GM23338 (cell line): ENCODE data around the gene TENT4B. TPM values are rescaled to one million over a fixed set of nuclear protein-coding genes. Genes with fewer than 3 reads are reported as not detected.

Source experiments
- ATAC-seq: fragments of 200-7000 bp; cut with Tn5 transposase; 3 replicates; pipeline ENCODE4 v1.9.1; 2020
- DNase-seq: peaks from one replicate; pipeline ENCODE4 v3.0.0-alpha.2; 2015; ENCODE audit warnings: low spot score
- H2AFZ ChIP-seq: fragments of 200-600 bp; sonication (generic); 2 replicates; pipeline ENCODE4 v1.8.0; 2016; ENCODE audit warnings: antibody characterized with exemption, mild to moderate bottlenecking, moderate library complexity
- H3F3A ChIP-seq: fragments of 200-600 bp; sonication (generic); replicated peaks from 2 replicates; pipeline ENCODE4 v1.8.0; 2017; ENCODE audit warnings: antibody characterized with exemption, mixed run types, low read depth
- H3K27ac ChIP-seq: fragments of 200-600 bp; sonication (generic); 2 replicates; pipeline ENCODE4 v1.6.1; 2016; ENCODE audit warnings: low read depth
- H3K27me3 ChIP-seq: fragments of 200-600 bp; sonication (generic); 2 replicates; pipeline ENCODE4 v1.8.0; 2016; ENCODE audit warnings: mild to moderate bottlenecking, mixed run types, moderate library complexity; ENCODE audit not compliant: insufficient read depth
- H3K36me3 ChIP-seq: fragments of 200-600 bp; sonication (generic); 2 replicates; pipeline ENCODE4 v1.8.0; 2016; ENCODE audit warnings: mild to moderate bottlenecking; ENCODE audit not compliant: insufficient read depth
- H3K4me1 ChIP-seq: fragments of 200-600 bp; sonication (generic); 2 replicates; pipeline ENCODE4 v1.8.0; 2016; ENCODE audit warnings: mild to moderate bottlenecking, moderate library complexity; ENCODE audit not compliant: insufficient read depth
- H3K4me2 ChIP-seq: fragments of 200-600 bp; sonication (generic); 2 replicates; pipeline ENCODE4 v1.7.1; 2017; ENCODE audit warnings: mixed run types
- H3K4me3 ChIP-seq: fragments of 200-600 bp; sonication (generic); 2 replicates; pipeline ENCODE4 v1.6.1; 2016; ENCODE audit warnings: mixed run types
- H3K79me2 ChIP-seq: fragments of 200-600 bp; sonication (generic); replicated peaks from 2 replicates; pipeline ENCODE4 v1.8.0; 2017; ENCODE audit warnings: mild to moderate bottlenecking; ENCODE audit not compliant: insufficient read depth
- H3K9me2 ChIP-seq: fragments of 200-600 bp; sonication (generic); 2 replicates; pipeline ENCODE4 v1.8.0; 2017; ENCODE audit not compliant: insufficient read depth
- H4K20me1 ChIP-seq: fragments of 200-600 bp; sonication (generic); replicated peaks from 2 replicates; pipeline ENCODE4 v1.8.0; 2017; ENCODE audit warnings: mild to moderate bottlenecking; ENCODE audit not compliant: insufficient read depth
- H3K27ac Mint-ChIP-seq: 2 replicates; pipeline ENCODE4 v1.8.0; 2020; ENCODE audit warnings: inconsistent platforms, mild to moderate bottlenecking, moderate library complexity, mixed read lengths
- H3K27me3 Mint-ChIP-seq: 3 replicates; pipeline ENCODE4 v1.8.0; 2022; ENCODE audit warnings: low read depth, mild to moderate bottlenecking, moderate library complexity, mixed read lengths, inconsistent platforms; ENCODE audit not compliant: insufficient read depth, poor library complexity
- H3K36me3 Mint-ChIP-seq: 3 replicates; pipeline ENCODE4 v1.8.0; 2021; ENCODE audit warnings: low read depth, mild to moderate bottlenecking, inconsistent platforms, moderate library complexity, mixed read lengths
- H3K4me1 Mint-ChIP-seq: 3 replicates; pipeline ENCODE4 v1.8.0; 2020; ENCODE audit warnings: mild to moderate bottlenecking, inconsistent platforms, mixed read lengths
- H3K4me3 Mint-ChIP-seq: 3 replicates; pipeline ENCODE4 v1.8.0; 2021; ENCODE audit warnings: moderate library complexity, mild to moderate bottlenecking, inconsistent platforms, mixed read lengths
- H3K9me3 Mint-ChIP-seq: 3 replicates; pipeline ENCODE4 v1.8.0; 2020; ENCODE audit warnings: moderate library complexity, mild to moderate bottlenecking, inconsistent platforms, mixed read lengths
- CREB1 ChIP-seq: fragments of 250-450 bp; sonication (Bioruptor Pico); IDR thresholded peaks from 2 replicates; pipeline ENCODE4 v1.5.0; 2020; ENCODE audit warnings: low read depth, mild to moderate bottlenecking, moderate library complexity
- EZH2 ChIP-seq: fragments of 200-600 bp; sonication (generic); IDR thresholded peaks from one replicate; pipeline ENCODE4 v1.8.0; 2017; ENCODE audit warnings: antibody characterized with exemption, mild to moderate bottlenecking, low read depth; ENCODE audit not compliant: unreplicated experiment
- EZH2phosphoT487 ChIP-seq: fragments of 200-600 bp; sonication (generic); IDR thresholded peaks from one replicate; pipeline ENCODE4 v1.8.1; 2018; ENCODE audit warnings: antibody characterized with exemption; ENCODE audit not compliant: unreplicated experiment
- JUNB ChIP-seq: IDR thresholded peaks from one replicate; pipeline ENCODE4 v1.6.1; 2016; ENCODE audit warnings: antibody characterized with exemption; ENCODE audit not compliant: unreplicated experiment
- NANOG ChIP-seq: IDR thresholded peaks from 2 replicates; pipeline ENCODE4 v1.6.1; 2016; ENCODE audit warnings: antibody characterized with exemption, borderline replicate concordance
- POLR2AphosphoS5 ChIP-seq: IDR thresholded peaks from 2 replicates; pipeline ENCODE4 v1.6.1; 2016; ENCODE audit warnings: antibody characterized with exemption, low read depth
- STAT1 ChIP-seq: IDR thresholded peaks from one replicate; pipeline ENCODE4 v1.6.1; 2016; ENCODE audit warnings: antibody characterized with exemption; ENCODE audit not compliant: unreplicated experiment
- ZNF114 ChIP-seq: fragments of 250-450 bp; sonication (Bioruptor Pico); IDR thresholded peaks from 2 replicates; pipeline ENCODE4 v1.5.0; 2020; ENCODE audit warnings: mild to moderate bottlenecking, moderate library complexity
- ZNF331 ChIP-seq: fragments of 250-450 bp; sonication (Bioruptor Pico); IDR thresholded peaks from 2 replicates; pipeline ENCODE4 v1.5.0; 2020; ENCODE audit warnings: low read depth, mild to moderate bottlenecking, moderate library complexity
- polyA plus RNA-seq: library from polyadenylated mRNA; unstranded; fragments of >200 nt; fragmentation: Nextera tagmentation; extraction: Ambion mirVana; gene quantifications from 2 replicates; pipeline ENCODE4 v1.2.1, GENCODE V29; 2016
- total RNA-seq: library from RNA; depleted of rRNA; stranded (reverse); fragments of >200 nt; shearing (Covaris generic); gene quantifications from 2 replicates; pipeline ENCODE4 v1.2.3, GENCODE V29; 2014
- TF ChIP-seq, protein P1 (sequence below): fragments of 250-450 bp; sonication (Bioruptor Pico); IDR thresholded peaks from 2 replicates; pipeline ENCODE4 v1.5.0; 2020; ENCODE audit warnings: mild to moderate bottlenecking, moderate library complexity
- TF ChIP-seq, protein P2 (sequence below): IDR thresholded peaks from 2 replicates; pipeline ENCODE4 v1.6.1; 2016; ENCODE audit warnings: antibody characterized with exemption
- TF ChIP-seq, protein P3 (sequence below): IDR thresholded peaks from one replicate; pipeline ENCODE4 v1.6.1; 2018; ENCODE audit warnings: antibody characterized with exemption; ENCODE audit not compliant: unreplicated experiment
- TF ChIP-seq, protein P4 (sequence below), 2 experiments: fragments of 200-600 bp in 1 of 2; sonication (generic) in 1 of 2; conservative IDR thresholded peaks; 2 replicates each; pipeline versions ENCODE4 v1.5.1 to v1.6.1; 2016 to 2017; ENCODE audit warnings: antibody characterized with exemption in 2 of 2, low read depth in 2 of 2, mild to moderate bottlenecking in 2 of 2, moderate library complexity in 1 of 2

The TENT4B gene
- total and polyA plus RNA-seq, 2 experiments from 2014 or later, result 17.6 to 21.3 TPM

DNA sequence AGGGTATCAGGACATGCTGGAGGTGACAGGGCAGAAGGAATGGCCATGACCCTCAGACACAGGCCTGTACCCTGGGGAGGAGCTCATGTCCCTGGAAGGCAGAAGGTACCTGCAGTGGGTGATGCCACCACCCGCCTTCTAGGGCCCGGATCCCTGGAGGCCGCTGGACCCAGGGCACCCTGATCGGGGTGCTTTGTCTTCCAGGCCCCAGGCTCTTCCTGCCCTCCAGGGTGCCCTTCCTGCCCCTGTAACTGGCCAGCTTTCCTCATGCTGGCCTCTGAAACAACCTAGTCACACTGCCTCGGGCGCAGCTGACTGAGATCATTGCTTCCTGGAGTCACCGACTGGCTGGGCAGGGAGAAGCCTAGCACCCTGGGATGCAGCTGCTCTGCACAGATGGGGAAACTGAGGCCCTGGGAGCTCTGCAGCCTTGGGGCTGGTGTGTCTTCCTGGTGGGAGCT lies 119.0 kb downstream of the TENT4B start:
- H3K36me3 Mint-ChIP-seq, result no peaks in the 10 kb centered on the region
- TF ChIP-seq JUNB (no peak), CREB1 (CRISPR knock-in tag) (no peak), STAT1 (no peak), POLR2AphosphoS5 (no peak), NANOG (no peak), EZH2 (no peak), EZH2phosphoT487 (no peak), ZNF331 (no peak), ZNF114 (CRISPR knock-in tag) (no peak)
- TF ChIP-seq, protein P1, sequence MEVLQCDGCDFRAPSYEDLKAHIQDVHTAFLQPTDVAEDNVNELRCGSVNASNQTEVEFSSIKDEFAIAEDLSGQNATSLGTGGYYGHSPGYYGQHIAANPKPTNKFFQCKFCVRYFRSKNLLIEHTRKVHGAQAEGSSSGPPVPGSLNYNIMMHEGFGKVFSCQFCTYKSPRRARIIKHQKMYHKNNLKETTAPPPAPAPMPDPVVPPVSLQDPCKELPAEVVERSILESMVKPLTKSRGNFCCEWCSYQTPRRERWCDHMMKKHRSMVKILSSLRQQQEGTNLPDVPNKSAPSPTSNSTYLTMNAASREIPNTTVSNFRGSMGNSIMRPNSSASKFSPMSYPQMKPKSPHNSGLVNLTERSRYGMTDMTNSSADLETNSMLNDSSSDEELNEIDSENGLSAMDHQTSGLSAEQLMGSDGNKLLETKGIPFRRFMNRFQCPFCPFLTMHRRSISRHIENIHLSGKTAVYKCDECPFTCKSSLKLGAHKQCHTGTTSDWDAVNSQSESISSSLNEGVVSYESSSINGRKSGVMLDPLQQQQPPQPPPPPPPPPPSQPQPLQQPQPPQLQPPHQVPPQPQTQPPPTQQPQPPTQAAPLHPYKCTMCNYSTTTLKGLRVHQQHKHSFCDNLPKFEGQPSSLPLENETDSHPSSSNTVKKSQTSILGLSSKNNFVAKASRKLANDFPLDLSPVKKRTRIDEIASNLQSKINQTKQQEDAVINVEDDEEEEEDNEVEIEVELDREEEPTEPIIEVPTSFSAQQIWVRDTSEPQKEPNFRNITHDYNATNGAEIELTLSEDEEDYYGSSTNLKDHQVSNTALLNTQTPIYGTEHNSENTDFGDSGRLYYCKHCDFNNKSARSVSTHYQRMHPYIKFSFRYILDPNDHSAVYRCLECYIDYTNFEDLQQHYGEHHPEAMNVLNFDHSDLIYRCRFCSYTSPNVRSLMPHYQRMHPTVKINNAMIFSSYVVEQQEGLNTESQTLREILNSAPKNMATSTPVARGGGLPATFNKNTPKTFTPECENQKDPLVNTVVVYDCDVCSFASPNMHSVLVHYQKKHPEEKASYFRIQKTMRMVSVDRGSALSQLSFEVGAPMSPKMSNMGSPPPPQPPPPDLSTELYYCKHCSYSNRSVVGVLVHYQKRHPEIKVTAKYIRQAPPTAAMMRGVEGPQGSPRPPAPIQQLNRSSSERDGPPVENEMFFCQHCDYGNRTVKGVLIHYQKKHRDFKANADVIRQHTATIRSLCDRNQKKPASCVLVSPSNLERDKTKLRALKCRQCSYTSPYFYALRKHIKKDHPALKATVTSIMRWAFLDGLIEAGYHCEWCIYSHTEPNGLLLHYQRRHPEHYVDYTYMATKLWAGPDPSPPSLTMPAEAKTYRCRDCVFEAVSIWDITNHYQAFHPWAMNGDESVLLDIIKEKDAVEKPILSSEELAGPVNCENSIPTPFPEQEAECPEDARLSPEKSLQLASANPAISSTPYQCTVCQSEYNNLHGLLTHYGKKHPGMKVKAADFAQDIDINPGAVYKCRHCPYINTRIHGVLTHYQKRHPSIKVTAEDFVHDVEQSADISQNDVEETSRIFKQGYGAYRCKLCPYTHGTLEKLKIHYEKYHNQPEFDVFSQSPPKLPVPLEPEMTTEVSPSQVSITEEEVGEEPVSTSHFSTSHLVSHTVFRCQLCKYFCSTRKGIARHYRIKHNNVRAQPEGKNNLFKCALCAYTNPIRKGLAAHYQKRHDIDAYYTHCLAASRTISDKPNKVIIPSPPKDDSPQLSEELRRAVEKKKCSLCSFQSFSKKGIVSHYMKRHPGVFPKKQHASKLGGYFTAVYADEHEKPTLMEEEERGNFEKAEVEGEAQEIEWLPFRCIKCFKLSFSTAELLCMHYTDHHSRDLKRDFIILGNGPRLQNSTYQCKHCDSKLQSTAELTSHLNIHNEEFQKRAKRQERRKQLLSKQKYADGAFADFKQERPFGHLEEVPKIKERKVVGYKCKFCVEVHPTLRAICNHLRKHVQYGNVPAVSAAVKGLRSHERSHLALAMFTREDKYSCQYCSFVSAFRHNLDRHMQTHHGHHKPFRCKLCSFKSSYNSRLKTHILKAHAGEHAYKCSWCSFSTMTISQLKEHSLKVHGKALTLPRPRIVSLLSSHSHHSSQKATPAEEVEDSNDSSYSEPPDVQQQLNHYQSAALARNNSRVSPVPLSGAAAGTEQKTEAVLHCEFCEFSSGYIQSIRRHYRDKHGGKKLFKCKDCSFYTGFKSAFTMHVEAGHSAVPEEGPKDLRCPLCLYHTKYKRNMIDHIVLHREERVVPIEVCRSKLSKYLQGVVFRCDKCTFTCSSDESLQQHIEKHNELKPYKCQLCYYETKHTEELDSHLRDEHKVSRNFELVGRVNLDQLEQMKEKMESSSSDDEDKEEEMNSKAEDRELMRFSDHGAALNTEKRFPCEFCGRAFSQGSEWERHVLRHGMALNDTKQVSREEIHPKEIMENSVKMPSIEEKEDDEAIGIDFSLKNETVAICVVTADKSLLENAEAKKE (CRISPR knock-in tag), result no peak
- TF ChIP-seq, protein P2, sequence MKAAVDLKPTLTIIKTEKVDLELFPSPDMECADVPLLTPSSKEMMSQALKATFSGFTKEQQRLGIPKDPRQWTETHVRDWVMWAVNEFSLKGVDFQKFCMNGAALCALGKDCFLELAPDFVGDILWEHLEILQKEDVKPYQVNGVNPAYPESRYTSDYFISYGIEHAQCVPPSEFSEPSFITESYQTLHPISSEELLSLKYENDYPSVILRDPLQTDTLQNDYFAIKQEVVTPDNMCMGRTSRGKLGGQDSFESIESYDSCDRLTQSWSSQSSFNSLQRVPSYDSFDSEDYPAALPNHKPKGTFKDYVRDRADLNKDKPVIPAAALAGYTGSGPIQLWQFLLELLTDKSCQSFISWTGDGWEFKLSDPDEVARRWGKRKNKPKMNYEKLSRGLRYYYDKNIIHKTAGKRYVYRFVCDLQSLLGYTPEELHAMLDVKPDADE, result no peak
- TF ChIP-seq, protein P3, sequence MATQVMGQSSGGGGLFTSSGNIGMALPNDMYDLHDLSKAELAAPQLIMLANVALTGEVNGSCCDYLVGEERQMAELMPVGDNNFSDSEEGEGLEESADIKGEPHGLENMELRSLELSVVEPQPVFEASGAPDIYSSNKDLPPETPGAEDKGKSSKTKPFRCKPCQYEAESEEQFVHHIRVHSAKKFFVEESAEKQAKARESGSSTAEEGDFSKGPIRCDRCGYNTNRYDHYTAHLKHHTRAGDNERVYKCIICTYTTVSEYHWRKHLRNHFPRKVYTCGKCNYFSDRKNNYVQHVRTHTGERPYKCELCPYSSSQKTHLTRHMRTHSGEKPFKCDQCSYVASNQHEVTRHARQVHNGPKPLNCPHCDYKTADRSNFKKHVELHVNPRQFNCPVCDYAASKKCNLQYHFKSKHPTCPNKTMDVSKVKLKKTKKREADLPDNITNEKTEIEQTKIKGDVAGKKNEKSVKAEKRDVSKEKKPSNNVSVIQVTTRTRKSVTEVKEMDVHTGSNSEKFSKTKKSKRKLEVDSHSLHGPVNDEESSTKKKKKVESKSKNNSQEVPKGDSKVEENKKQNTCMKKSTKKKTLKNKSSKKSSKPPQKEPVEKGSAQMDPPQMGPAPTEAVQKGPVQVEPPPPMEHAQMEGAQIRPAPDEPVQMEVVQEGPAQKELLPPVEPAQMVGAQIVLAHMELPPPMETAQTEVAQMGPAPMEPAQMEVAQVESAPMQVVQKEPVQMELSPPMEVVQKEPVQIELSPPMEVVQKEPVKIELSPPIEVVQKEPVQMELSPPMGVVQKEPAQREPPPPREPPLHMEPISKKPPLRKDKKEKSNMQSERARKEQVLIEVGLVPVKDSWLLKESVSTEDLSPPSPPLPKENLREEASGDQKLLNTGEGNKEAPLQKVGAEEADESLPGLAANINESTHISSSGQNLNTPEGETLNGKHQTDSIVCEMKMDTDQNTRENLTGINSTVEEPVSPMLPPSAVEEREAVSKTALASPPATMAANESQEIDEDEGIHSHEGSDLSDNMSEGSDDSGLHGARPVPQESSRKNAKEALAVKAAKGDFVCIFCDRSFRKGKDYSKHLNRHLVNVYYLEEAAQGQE, result no peak
- TF ChIP-seq, protein P4, sequence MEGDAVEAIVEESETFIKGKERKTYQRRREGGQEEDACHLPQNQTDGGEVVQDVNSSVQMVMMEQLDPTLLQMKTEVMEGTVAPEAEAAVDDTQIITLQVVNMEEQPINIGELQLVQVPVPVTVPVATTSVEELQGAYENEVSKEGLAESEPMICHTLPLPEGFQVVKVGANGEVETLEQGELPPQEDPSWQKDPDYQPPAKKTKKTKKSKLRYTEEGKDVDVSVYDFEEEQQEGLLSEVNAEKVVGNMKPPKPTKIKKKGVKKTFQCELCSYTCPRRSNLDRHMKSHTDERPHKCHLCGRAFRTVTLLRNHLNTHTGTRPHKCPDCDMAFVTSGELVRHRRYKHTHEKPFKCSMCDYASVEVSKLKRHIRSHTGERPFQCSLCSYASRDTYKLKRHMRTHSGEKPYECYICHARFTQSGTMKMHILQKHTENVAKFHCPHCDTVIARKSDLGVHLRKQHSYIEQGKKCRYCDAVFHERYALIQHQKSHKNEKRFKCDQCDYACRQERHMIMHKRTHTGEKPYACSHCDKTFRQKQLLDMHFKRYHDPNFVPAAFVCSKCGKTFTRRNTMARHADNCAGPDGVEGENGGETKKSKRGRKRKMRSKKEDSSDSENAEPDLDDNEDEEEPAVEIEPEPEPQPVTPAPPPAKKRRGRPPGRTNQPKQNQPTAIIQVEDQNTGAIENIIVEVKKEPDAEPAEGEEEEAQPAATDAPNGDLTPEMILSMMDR (conservative IDR thresholded peaks at IDR 0.05; ENCODE audit: low read depth in 2 of 2), result no peak
- Histone ChIP-seq H3K9me2 (no peaks in the 10 kb centered on the region), H3K4me3 (no peak overlapping the region), H3F3A (no peaks in the 10 kb centered on the region), H2AFZ (no peak overlapping the region), H4K20me1 (no peaks in the 10 kb centered on the region), H3K27ac (no peak overlapping the region), H3K4me1 (no peaks in the 10 kb centered on the region), H3K27me3 (no peaks in the 10 kb centered on the region), H3K79me2 (no peaks in the 10 kb centered on the region), H3K36me3 (no peaks in the 10 kb centered on the region), H3K4me2 (no peak overlapping the region)
- no peak for DNase-seq
- peaks cover 6% of the 10 kb centered on the region for H3K4me1 Mint-ChIP-seq
- ATAC-seq, result no peak
- peaks cover 9% of the 10 kb centered on the region for H3K27me3 Mint-ChIP-seq
- no peak overlapping the region for H3K27ac Mint-ChIP-seq
- no peak overlapping the region for H3K4me3 Mint-ChIP-seq
- H3K9me3 Mint-ChIP-seq, result no peaks in the 10 kb centered on the region
